Measurements from ENCODE around the gene SLC25A14.

The SLC25A14 gene

DNA sequence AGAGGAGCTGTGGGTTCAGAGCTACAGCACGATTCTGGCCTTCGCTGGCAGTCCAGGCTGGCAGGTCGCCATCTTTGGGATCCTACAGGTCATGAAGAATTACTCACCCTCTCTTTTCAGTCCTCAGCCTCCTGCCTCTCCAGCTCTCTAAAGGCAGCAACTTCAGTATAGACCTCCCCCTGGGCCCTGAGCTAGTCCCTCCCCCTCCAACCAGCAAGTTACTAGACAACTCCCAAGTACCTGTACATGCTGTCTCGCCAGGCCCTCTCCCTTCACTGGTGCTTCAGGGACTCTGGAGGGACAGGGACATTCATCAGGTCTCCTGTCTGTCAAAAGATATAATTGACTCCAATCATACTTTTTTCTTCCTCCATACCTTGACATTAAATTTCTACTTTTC, 45.8 kb downstream of the SLC25A14 start, which contains the start of gene GPR119:
Gene GPR119 (minus strand): TSS at position 155 of the 400 bp plus-strand sequence. CDS start 227 bp downstream, outside the sequence.
- no peak for DNase-seq (ENCODE audit: low spot score)

DNA sequence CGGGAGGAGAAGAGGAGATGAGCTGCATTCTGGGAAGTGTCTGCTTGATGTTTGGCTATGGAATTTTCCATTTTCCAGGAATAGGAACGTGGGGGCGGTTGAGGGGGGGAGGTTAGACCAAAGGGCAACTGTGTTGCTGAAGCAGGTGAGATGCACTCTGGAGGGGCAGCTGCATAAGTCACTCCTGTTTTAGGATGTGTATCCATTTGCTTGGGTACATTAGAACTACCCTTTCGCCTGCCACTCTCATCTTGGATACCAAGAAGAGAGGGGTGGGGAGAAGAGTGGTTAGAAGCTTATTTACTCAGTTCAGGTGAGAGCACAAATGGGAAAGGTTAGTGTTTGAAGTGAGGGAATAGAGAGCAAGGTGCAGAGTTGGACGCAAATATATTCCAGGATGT, 46.7 kb downstream of the SLC25A14 start:
- DNase-seq (ENCODE audit: low spot score) = no peak

GRCh38 chrX:130393451-130394074, 53.8 kb downstream of the SLC25A14 start:
- DNase-seq (ENCODE audit: low spot score) = peak; percentile 2

DNA sequence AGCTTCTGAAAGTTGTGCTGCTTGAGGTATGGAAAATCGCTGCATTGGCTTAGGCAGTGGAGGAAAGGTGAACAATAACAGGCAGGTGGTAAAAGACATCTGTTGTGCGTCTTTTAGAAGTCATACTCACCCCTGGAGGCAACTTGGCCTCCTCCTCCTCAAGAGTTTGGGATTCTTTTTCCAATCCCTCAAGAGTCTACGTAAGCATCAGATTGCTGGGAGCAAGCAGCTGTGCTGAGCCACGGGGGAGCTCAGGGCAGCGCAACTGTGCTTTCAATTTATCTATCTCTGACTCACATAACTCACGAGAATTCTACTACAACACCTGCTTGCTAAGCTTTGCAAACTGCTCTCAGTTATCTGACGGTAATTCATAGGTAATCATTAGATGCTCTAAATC, 55.6 kb downstream of the SLC25A14 start:
- no peak for DNase-seq (ENCODE audit: low spot score)

- DNase-seq (ENCODE audit: low spot score) = peak; percentile 88
Measured at GRCh38 chrX:130401415-130402207, 61.9 kb downstream of the SLC25A14 start, which contains the start of gene RBMX2. Gene RBMX2 (plus strand): TSS chrX:130401987. CDS start chrX:130402033, 46 bp downstream.

DNA sequence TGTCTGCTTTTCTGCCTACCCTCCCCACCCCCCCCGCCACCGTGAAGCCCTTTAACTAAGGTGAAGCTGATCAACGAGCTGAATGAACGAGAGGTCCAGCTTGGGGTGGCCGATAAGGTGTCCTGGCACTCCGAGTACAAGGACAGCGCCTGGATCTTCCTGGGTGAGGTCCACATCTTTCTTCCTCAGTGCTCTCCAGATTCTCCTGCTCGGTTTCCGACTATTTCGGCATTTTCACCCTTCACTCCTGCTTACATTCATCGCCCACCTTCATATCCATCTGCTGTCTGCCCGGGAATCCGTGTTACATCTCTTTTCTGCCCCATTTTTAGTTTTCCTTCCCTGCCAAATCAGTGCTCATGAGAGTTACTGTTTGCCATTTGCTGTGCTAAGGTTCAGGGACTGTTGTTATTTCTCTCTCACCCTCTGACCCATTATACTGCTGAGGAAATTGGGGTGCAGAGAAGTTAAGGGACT, 62.5 kb downstream of the SLC25A14 start:
- no peak for DNase-seq (ENCODE audit: low spot score)

- no peak for DNase-seq (ENCODE audit: low spot score)
Measured at GRCh38 chrX:130413415-130413814, 73.7 kb downstream of the SLC25A14 start.

- no peak for DNase-seq (ENCODE audit: low spot score)
Measured at GRCh38 chrX:130414800-130415199, 75.1 kb downstream of the SLC25A14 start.

GRCh38 chrX:130415201-130415600, 75.5 kb downstream of the SLC25A14 start:
- no peak for DNase-seq (ENCODE audit: low spot score)

DNA sequence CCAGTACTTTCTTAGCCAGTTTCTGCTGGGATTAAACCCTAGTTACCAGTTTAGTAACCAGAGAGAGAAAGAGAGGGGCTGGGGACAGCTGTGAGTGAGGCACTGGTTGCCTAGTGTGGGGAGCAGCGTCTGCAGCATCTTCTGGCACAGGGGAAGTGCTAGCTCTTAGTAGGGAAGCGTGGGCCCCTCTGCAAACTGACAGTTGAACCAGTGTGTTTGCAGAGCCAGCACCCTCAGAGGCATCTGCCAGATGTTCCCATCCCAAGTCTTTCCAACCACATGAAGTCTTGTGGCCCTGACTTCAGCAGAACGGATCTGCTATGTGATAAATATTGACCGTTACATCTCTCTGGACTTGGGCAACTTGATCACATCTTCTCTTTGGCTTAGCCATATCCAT, 77.1 kb downstream of the SLC25A14 start:
- DNase-seq (ENCODE audit: low spot score) = no peak

DNA sequence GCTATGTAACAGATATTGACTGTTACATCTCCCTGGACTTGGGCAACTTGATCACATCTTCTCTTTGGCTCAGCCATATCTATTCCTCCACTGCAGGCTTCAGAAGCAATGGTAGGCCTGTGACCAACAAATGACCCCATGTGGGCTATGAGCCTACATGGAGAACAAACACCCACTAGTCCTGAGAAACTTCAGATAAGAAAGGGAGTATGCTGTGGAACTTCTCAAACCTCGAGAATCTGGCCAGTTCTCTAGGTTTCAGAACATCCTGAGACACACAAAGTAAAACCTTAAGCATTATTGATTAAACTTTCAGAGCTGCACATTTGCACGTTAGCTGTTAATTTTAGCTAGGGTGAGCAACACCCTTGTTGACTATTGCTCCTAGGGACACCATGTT, 78.3 kb downstream of the SLC25A14 start:
- DNase-seq (ENCODE audit: low spot score) = no peak

- no peak for DNase-seq (ENCODE audit: low spot score)
Measured at GRCh38 chrX:130418740-130419139, 79.0 kb downstream of the SLC25A14 start.

- no peak for DNase-seq (ENCODE audit: low spot score)
Measured at GRCh38 chrX:130419263-130419662, 79.5 kb downstream of the SLC25A14 start.
